Natural killer cell (primary cell): ENCODE measurements around the gene PITPNC1. TPM values are rescaled to one million over a fixed set of nuclear protein-coding genes. Genes with fewer than 3 reads are reported as not detected.

Experiments
- ATAC-seq, 3 donors: fragments of 150-1000 bp in 2 of 3; fragments of 200-7000 bp in 1 of 3; cut with Tn5 transposase; 1 replicate in 1 of 3; 2 replicates in 2 of 3; pipeline ENCODE4 v1.10.0; 2021; ENCODE audit warnings: mild to moderate bottlenecking in 2 of 3, moderate library complexity in 2 of 3
- DNase-seq, 2 donors: peaks; one replicate each; pipeline versions ENCODE4 v3.0.0 to v3.0.0-alpha.2; 2013 to 2021; ENCODE audit warnings: mixed read lengths in 1 of 2
- H3K27ac ChIP-seq: one replicate; pipeline ENCODE4 v1.5.1; 2013; ENCODE audit warnings: mild to moderate bottlenecking, low read length
- H3K27me3 ChIP-seq: one replicate; pipeline ENCODE4 v1.6.1; 2013; ENCODE audit warnings: low read length; ENCODE audit not compliant: control insufficient read depth, insufficient read depth
- H3K36me3 ChIP-seq: one replicate; pipeline ENCODE4 v1.6.1; 2013; ENCODE audit warnings: low read length; ENCODE audit not compliant: control insufficient read depth, insufficient read depth
- H3K4me1 ChIP-seq: one replicate; pipeline ENCODE4 v1.6.1; 2013; ENCODE audit warnings: low read length; ENCODE audit not compliant: control insufficient read depth, insufficient read depth
- H3K4me3 ChIP-seq: one replicate; pipeline ENCODE4 v1.5.1; 2013; ENCODE audit warnings: low read length
- H3K9me3 ChIP-seq: one replicate; pipeline ENCODE4 v1.6.1; 2013; ENCODE audit warnings: low read length; ENCODE audit not compliant: control insufficient read depth, insufficient read depth
- H3K27ac Mint-ChIP-seq, 2 donors: one replicate each; pipeline ENCODE4 v1.8.0; 2022; ENCODE audit warnings: mild to moderate bottlenecking in 2 of 2, mixed read lengths in 2 of 2, moderate library complexity in 1 of 2
- H3K27me3 Mint-ChIP-seq, 2 donors: one replicate each; pipeline ENCODE4 v1.8.0; 2022; ENCODE audit warnings: low read depth in 2 of 2, mixed read lengths in 2 of 2
- H3K36me3 Mint-ChIP-seq: one replicate; pipeline ENCODE4 v1.8.0; 2022; ENCODE audit warnings: mixed read lengths
- H3K4me1 Mint-ChIP-seq, 2 donors: one replicate each; pipeline ENCODE4 v1.8.0; 2022; ENCODE audit warnings: mixed read lengths in 2 of 2
- H3K4me3 Mint-ChIP-seq: one replicate; pipeline ENCODE4 v1.8.0; 2022; ENCODE audit warnings: mild to moderate bottlenecking, moderate library complexity, mixed read lengths
- H3K9me3 Mint-ChIP-seq, 2 donors: one replicate each; pipeline ENCODE4 v1.8.0; 2022; ENCODE audit warnings: mixed read lengths in 2 of 2
- WGBS: methylation state at CpG from one replicate; pipeline ENCODE4 v1.1.7; 2013; ENCODE audit warnings: missing lambda C conversion rate; ENCODE audit not compliant: insufficient coverage; 5-methylcytosine and 5-hydroxymethylcytosine counted together
- intact Hi-C: fragments of 100-400 bp; cut with micrococcal nuclease; formaldehyde crosslinking; loops from one replicate; pipeline ENCODE4 v1.14.2; 2022
- total RNA-seq, 4 donors: library from RNA; stranded (reverse); fragments of 120-200 nt in 1 of 4; gene quantifications; one replicate each; pipeline versions ENCODE4 v1.2.3 to v1.2.4, GENCODE V29; 2013 to 2022
- TF ChIP-seq, protein P1 (sequence below): fragments of 200-600 bp; IDR thresholded peaks from one replicate; pipeline ENCODE4 v1.8.0; 2022; ENCODE audit warnings: antibody characterized with exemption

The PITPNC1 gene
- total RNA-seq, 3 donors from 2014 or later (not counting 1 experiment from before 2014, with no cell fraction given) = 150 to 185 (median 169) TPM

DNA sequence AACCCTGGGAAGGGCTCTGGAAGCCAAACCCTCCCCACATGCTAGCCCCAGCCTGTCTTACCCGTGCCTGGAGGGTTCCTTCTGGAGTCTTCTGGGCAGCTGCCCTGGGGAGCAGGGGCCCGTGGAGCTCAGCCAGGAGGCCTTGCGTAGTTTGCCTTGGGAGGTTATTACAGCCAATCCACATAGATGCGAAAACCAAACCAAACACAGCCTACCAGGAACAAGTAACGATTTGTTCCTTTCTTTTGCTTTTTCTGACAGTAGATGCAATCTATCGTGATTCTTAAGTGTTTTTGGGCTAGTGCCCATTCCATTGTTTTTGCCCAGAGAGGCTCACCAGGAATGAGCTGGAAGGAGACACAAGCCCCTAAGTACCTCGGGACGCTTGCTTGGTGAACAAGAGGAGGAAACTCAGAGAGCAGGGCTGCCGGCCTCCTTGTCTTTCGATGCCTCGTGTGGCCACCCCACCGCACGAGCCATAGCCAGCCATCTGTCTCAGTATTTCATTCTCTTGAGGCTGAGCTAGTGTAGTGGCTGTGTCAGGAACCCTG, 238.0 kb downstream of the PITPNC1 start:
- no peaks in the 10 kb centered on the region for H3K9me3 Mint-ChIP-seq
- H3K27me3 Mint-ChIP-seq = no peaks in the 10 kb centered on the region
- no peaks in the 10 kb centered on the region for H3K36me3 ChIP-seq
- H3K4me1 ChIP-seq = no peaks in the 10 kb centered on the region
- H3K4me3 ChIP-seq = no peak overlapping the region
- 98% methylated on average over 13 of the region's 13 CpGs for WGBS
- no peaks in the 10 kb centered on the region for H3K36me3 Mint-ChIP-seq
- no peak overlapping the region for H3K27ac ChIP-seq
- TF ChIP-seq, protein P1, sequence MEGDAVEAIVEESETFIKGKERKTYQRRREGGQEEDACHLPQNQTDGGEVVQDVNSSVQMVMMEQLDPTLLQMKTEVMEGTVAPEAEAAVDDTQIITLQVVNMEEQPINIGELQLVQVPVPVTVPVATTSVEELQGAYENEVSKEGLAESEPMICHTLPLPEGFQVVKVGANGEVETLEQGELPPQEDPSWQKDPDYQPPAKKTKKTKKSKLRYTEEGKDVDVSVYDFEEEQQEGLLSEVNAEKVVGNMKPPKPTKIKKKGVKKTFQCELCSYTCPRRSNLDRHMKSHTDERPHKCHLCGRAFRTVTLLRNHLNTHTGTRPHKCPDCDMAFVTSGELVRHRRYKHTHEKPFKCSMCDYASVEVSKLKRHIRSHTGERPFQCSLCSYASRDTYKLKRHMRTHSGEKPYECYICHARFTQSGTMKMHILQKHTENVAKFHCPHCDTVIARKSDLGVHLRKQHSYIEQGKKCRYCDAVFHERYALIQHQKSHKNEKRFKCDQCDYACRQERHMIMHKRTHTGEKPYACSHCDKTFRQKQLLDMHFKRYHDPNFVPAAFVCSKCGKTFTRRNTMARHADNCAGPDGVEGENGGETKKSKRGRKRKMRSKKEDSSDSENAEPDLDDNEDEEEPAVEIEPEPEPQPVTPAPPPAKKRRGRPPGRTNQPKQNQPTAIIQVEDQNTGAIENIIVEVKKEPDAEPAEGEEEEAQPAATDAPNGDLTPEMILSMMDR = no peak
- ATAC-seq = no peak
- H3K4me3 Mint-ChIP-seq = no peak overlapping the region
- no peaks in the 10 kb centered on the region for H3K27me3 ChIP-seq
- H3K4me1 Mint-ChIP-seq = peaks cover 37 to 41% of the 10 kb centered on the region in 2 donors
- DNase-seq = no peak
- H3K9me3 ChIP-seq = no peaks in the 10 kb centered on the region
- intact Hi-C loops = no loop called here
- no peak overlapping the region for H3K27ac Mint-ChIP-seq

- Histone ChIP-seq H3K27ac (no peak overlapping the region), H3K27me3 (no peaks in the 10 kb centered on the region), H3K9me3 (no peaks in the 10 kb centered on the region), H3K4me3 (no peak overlapping the region), H3K4me1 (no peaks in the 10 kb centered on the region), H3K36me3 (no peaks in the 10 kb centered on the region)
- intact Hi-C loops = no loop called here
- Mint-ChIP-seq H3K4me3 (no peak overlapping the region), H3K4me1 (peaks cover 37 to 45% of the 10 kb centered on the region in 2 donors), H3K27me3 (no peaks in the 10 kb centered on the region), H3K27ac (peak overlapping the region in 1 of 2 donors; percentile 52), H3K36me3 (no peaks in the 10 kb centered on the region), H3K9me3 (no peaks in the 10 kb centered on the region)
- ATAC-seq (no peak), DNase-seq (no peak)
- WGBS = 96% methylated on average over 7 of the region's 7 CpGs
- TF ChIP-seq, protein P1 = no peak
Observed at GRCh38 chr17:67615736-67616135, 238.7 kb downstream of the PITPNC1 start.

GRCh38 chr17:67617304-67617899, 240.3 kb downstream of the PITPNC1 start:
- WGBS = 97% methylated on average over 4 of the region's 4 CpGs
- H3K27ac Mint-ChIP-seq = peak overlapping the region in 1 of 2 donors; percentile 61
- H3K4me1 Mint-ChIP-seq = peaks cover 29 to 39% of the 10 kb centered on the region in 2 donors
- TF ChIP-seq, protein P1 = no peak
- no peaks in the 10 kb centered on the region for H3K36me3 Mint-ChIP-seq
- Histone ChIP-seq H3K4me1 (no peaks in the 10 kb centered on the region), H3K9me3 (no peaks in the 10 kb centered on the region), H3K36me3 (peaks cover 3% of the 10 kb centered on the region), H3K27ac (no peak overlapping the region), H3K27me3 (no peaks in the 10 kb centered on the region), H3K4me3 (no peak overlapping the region)
- intact Hi-C loops = no loop called here
- H3K4me3 Mint-ChIP-seq = no peak overlapping the region
- DNase-seq = no peak
- no peak for ATAC-seq
- no peaks in the 10 kb centered on the region for H3K27me3 Mint-ChIP-seq
- no peaks in the 10 kb centered on the region for H3K9me3 Mint-ChIP-seq

GRCh38 chr17:67619555-67619954, 242.5 kb downstream of the PITPNC1 start:
- no peak overlapping the region for H3K4me3 ChIP-seq
- H3K27me3 ChIP-seq = no peaks in the 10 kb centered on the region
- peak in 1 of 3 donors; percentile 11 for ATAC-seq
- H3K27ac Mint-ChIP-seq = peak overlapping the region in 1 of 2 donors; percentile 25
- H3K36me3 Mint-ChIP-seq = no peaks in the 10 kb centered on the region
- DNase-seq = no peak
- H3K27ac ChIP-seq = no peak overlapping the region
- H3K9me3 ChIP-seq = no peaks in the 10 kb centered on the region
- no peaks in the 10 kb centered on the region for H3K9me3 Mint-ChIP-seq
- WGBS = 96% methylated on average over 8 of the region's 9 CpGs
- peaks cover 3% of the 10 kb centered on the region for H3K36me3 ChIP-seq
- no peaks in the 10 kb centered on the region for H3K27me3 Mint-ChIP-seq
- H3K4me1 ChIP-seq = no peaks in the 10 kb centered on the region
- intact Hi-C loops = no loop called here
- H3K4me1 Mint-ChIP-seq = peaks cover 20 to 38% of the 10 kb centered on the region in 2 donors
- H3K4me3 Mint-ChIP-seq = no peak overlapping the region
- TF ChIP-seq, protein P1 = no peak
